Transverse colon (tissue), 4 donors: ENCODE results near the gene VPS11. TPM values are rescaled to one million over a fixed set of nuclear protein-coding genes. Genes with fewer than 3 reads are reported as not detected.
A peak's percentile ranks its signal among the peaks of the same experiment; 100 is the strongest.

Experiments
- DNase-seq: peaks from one replicate; pipeline ENCODE4 v3.0.0-alpha.2; 2019
- H3K27ac ChIP-seq, 4 donors: fragments of 200-600 bp; sonication (generic); 2 replicates each; pipeline ENCODE4 v1.5.1; 2016 to 2018; ENCODE audit warnings: inconsistent platforms in 4 of 4
- H3K27me3 ChIP-seq: fragments of 200-600 bp; sonication (generic); 2 replicates; pipeline ENCODE4 v1.5.1; 2017; ENCODE audit warnings: inconsistent platforms
- H3K36me3 ChIP-seq, 4 donors: fragments of 200-600 bp; sonication (generic); 2 replicates each; pipeline ENCODE4 v1.5.1; 2017 to 2019; ENCODE audit warnings: inconsistent platforms in 4 of 4
- H3K4me1 ChIP-seq, 4 donors: fragments of 200-600 bp; sonication (generic); 2 replicates each; pipeline ENCODE4 v1.5.1; 2017 to 2020; ENCODE audit warnings: inconsistent platforms in 4 of 4
- H3K4me3 ChIP-seq, 4 donors: fragments of 200-600 bp; sonication (generic); 1 replicate in 1 of 4; 2 replicates in 3 of 4; pipeline versions ENCODE4 v1.5.1 to v1.6.1; 2017 to 2019; ENCODE audit warnings: inconsistent platforms in 4 of 4
- H3K9me3 ChIP-seq, 2 donors: fragments of 200-600 bp; sonication (generic); 2 replicates each; pipeline ENCODE4 v1.5.1; 2017 to 2019; ENCODE audit warnings: inconsistent platforms in 2 of 2
- CTCF ChIP-seq, 5 experiments: fragments of 200-600 bp in 3 of 5; fragments of 450-650 bp in 2 of 5; sonication (generic) in 3 of 5; IDR thresholded peaks; 1 replicate in 2 of 5; 2 replicates in 3 of 5; pipeline ENCODE4 v1.5.1; 2016 to 2017; ENCODE audit warnings: antibody characterized with exemption in 5 of 5, inconsistent platforms in 3 of 5, mild to moderate bottlenecking in 2 of 5, moderate library complexity in 1 of 5
- EP300 ChIP-seq: sonication (generic); formaldehyde crosslinking; IDR thresholded peaks from one replicate; pipeline ENCODE4 v1.6.1; 2017; ENCODE audit warnings: antibody characterized with exemption, low read depth
- POLR2A ChIP-seq: fragments of 450-650 bp; IDR thresholded peaks from one replicate; pipeline ENCODE4 v1.6.1; 2016; ENCODE audit warnings: antibody characterized with exemption, mild to moderate bottlenecking, moderate library complexity
- POLR2AphosphoS5 ChIP-seq, 3 donors: sonication (generic); formaldehyde crosslinking; IDR thresholded peaks; one replicate each; pipeline ENCODE4 v1.6.1; 2016; ENCODE audit warnings: antibody characterized with exemption in 3 of 3
- WGBS, 2 donors: methylation state at CpG; one replicate each; pipeline ENCODE4 v1.1.5; 2018; ENCODE audit warnings: low coverage in 1 of 2; 5-methylcytosine and 5-hydroxymethylcytosine counted together
- in situ Hi-C, 4 donors: fragments of 200-750 bp; cut with MboI; loops; one replicate each; pipeline versions ENCODE4 v1.15.0 to v1.15.1; 2017; ENCODE audit warnings: low sequenced_read_pairs in 3 of 4, low pct_ligation_motif_present in 1 of 4, low pct_unique_long_range_greater_than_20kb in 1 of 4
- intact Hi-C: fragments of 100-400 bp; cut with DNase I; formaldehyde crosslinking; loops from one replicate; pipeline ENCODE4 v1.15.1; 2023; ENCODE audit warnings: low total_unique reads
- total RNA-seq, 4 donors: library from RNA; depleted of rRNA; stranded (reverse); fragments of >200 nt; gene quantifications; one replicate each; pipeline ENCODE4 v1.1.0, GENCODE V29; 2016

VPS11 gene
- total RNA-seq, 4 donors from 2014 or later, result 19.8 to 122 (median 31.2) TPM

- 79 to 84% methylated on average over 2 to 13 of the region's 13 CpGs for whole genome bisulfite sequencing, 2 donors
- TF ChIP-seq POLR2A (no peak), POLR2AphosphoS5 (IDR thresholded peaks at IDR 0.05) (no peak), CTCF (IDR thresholded peaks at IDR 0.05) (no peak), EP300 (no peak)
- peaks cover 18 to 27% (median 20%) of the 10 kb centered on the region in 4 donors for H3K4me1 ChIP-seq
- H3K9me3 ChIP-seq, result no peaks in the 10 kb centered on the region
- no peaks in the 10 kb centered on the region for H3K36me3 ChIP-seq
- peak overlapping the region in 2 of 4 donors; percentile 97 for H3K27ac ChIP-seq
- H3K4me3 ChIP-seq, result no peak overlapping the region
- H3K27me3 ChIP-seq, result no peaks in the 10 kb centered on the region
- no peak for DNase-seq
- in situ Hi-C loops (no loop called here), intact Hi-C loops (no loop called here)
Measured at GRCh38 chr11:119091966-119092879, 24.6 kb downstream of the VPS11 start.

GRCh38 chr11:119092880-119093842 is 25.5 kb downstream of the VPS11 start:
- Histone ChIP-seq H3K9me3 (no peaks in the 10 kb centered on the region), H3K4me3 (peak overlapping the region in 2 of 4 donors; percentile 75 to 92), H3K36me3 (peaks cover 0 to 7% (median 1%) of the 10 kb centered on the region in 4 donors), H3K4me1 (peaks cover 18 to 27% (median 20%) of the 10 kb centered on the region in 4 donors), H3K27ac (peak overlapping the region; percentile 94 to 97 (median 96)), H3K27me3 (no peaks in the 10 kb centered on the region)
- intact Hi-C loops (no loop called here), in situ Hi-C loops (no loop called here)
- no peak for DNase-seq
- WGBS, 2 donors, result 30% methylated on average over 12 of the region's 12 CpGs; no CpG with 5 or more reads in 1 of the 2 donors
- TF ChIP-seq POLR2A, result no peak
- TF ChIP-seq CTCF (IDR thresholded peaks at IDR 0.05), result no peak
- TF ChIP-seq POLR2AphosphoS5 (IDR thresholded peaks at IDR 0.05), result no peak
- TF ChIP-seq EP300, result no peak

- H3K4me1 ChIP-seq, result peaks cover 18 to 27% (median 20%) of the 10 kb centered on the region in 4 donors
- TF ChIP-seq EP300, result no peak
- TF ChIP-seq POLR2AphosphoS5 (IDR thresholded peaks at IDR 0.05), result peak in 1 of 3 donors; percentile 5
- peak overlapping the region; percentile 94 to 97 (median 96) for H3K27ac ChIP-seq
- no peaks in the 10 kb centered on the region for H3K9me3 ChIP-seq
- DNase-seq, result peak; percentile 48
- intact Hi-C loops, result no loop called here
- in situ Hi-C loops, result no loop called here
- H3K27me3 ChIP-seq, result no peaks in the 10 kb centered on the region
- peaks cover 0 to 9% (median 1%) of the 10 kb centered on the region in 4 donors for H3K36me3 ChIP-seq
- 0 to 1% methylated on average over 4 to 54 of the region's 81 CpGs for WGBS, 2 donors
- peak overlapping the region; percentile 69 to 92 (median 74) for H3K4me3 ChIP-seq
Measured at GRCh38 chr11:119093942-119094815, 26.6 kb downstream of the VPS11 start.

- TF ChIP-seq EP300 (no peak), POLR2AphosphoS5 (IDR thresholded peaks at IDR 0.05) (no peak), POLR2A (no peak), CTCF (IDR thresholded peaks at IDR 0.05) (peak in 4 of 5 experiments; percentile 71 to 78 (median 74))
- peaks cover 0 to 9% (median 1%) of the 10 kb centered on the region in 4 donors for H3K36me3 ChIP-seq
- no peaks in the 10 kb centered on the region for H3K27me3 ChIP-seq
- 0% methylated on average over 5 of the region's 19 CpGs; no CpG with 5 or more reads in 1 of the 2 donors for WGBS, 2 donors
- in situ Hi-C loops (no loop called here), intact Hi-C loops (no loop called here)
- H3K4me3 ChIP-seq, result peak overlapping the region; percentile 69 to 92 (median 74)
- H3K9me3 ChIP-seq, result no peaks in the 10 kb centered on the region
- peak overlapping the region; percentile 94 to 97 (median 96) for H3K27ac ChIP-seq
- peaks cover 18 to 27% (median 20%) of the 10 kb centered on the region in 4 donors for H3K4me1 ChIP-seq
- peak; percentile 88 for DNase-seq
Measured at GRCh38 chr11:119094816-119095065, 27.1 kb downstream of the VPS11 start.
